GM21367 (cell line): ENCODE results near the gene ARPC5.
"Not testable (repeated sequence)": the region's sequence is repeated elsewhere in the genome, so short reads cannot be mapped to it uniquely, and the experiment has no call there.

Experiments
- ATAC-seq: cut with Tn5 transposase; IDR thresholded peaks from one replicate; pipeline ENCODE4 v1.9.1; 2021; ENCODE audit not compliant: unreplicated experiment

ARPC5 gene

GRCh38 chr1:183612975-183613374 is 22.6 kb downstream of the ARPC5 start:
- not testable (repeated sequence) for ATAC-seq

GRCh38 chr1:183612407-183612806 is 23.2 kb downstream of the ARPC5 start:
- ATAC-seq: no peak

- ATAC-seq: no peak
These were observed 24.6 kb downstream of the ARPC5 start for GRCh38 chr1:183611021-183611420.

GRCh38 chr1:183609759-183610452 is 25.7 kb downstream of the ARPC5 start:
- no peak for ATAC-seq

- ATAC-seq: peak; percentile 37
These were observed 26.3 kb downstream of the ARPC5 start for GRCh38 chr1:183609313-183609712.

GRCh38 chr1:183607322-183607980 is 28.1 kb downstream of the ARPC5 start:
- no peak for ATAC-seq

GRCh38 chr1:183605904-183606303 is 29.7 kb downstream of the ARPC5 start:
- ATAC-seq: no peak

GRCh38 chr1:183604815-183605214 is 30.8 kb downstream of the ARPC5 start:
- ATAC-seq: peak; percentile 24

- ATAC-seq: peak; percentile 35
These were observed 31.4 kb downstream of the ARPC5 start for GRCh38 chr1:183604038-183604808.

GRCh38 chr1:183602510-183602909 is 33.1 kb downstream of the ARPC5 start:
- no peak for ATAC-seq

GRCh38 chr1:183600634-183601033 is 34.9 kb downstream of the ARPC5 start:
- no peak for ATAC-seq

GRCh38 chr1:183600136-183600535 is 35.4 kb downstream of the ARPC5 start:
- ATAC-seq: no peak

- peak; percentile 50 for ATAC-seq
These were observed 37.2 kb downstream of the ARPC5 start for GRCh38 chr1:183598386-183598785.

- no peak for ATAC-seq
These were observed 37.8 kb downstream of the ARPC5 start for GRCh38 chr1:183597656-183598347.

GRCh38 chr1:183596500-183596899 is 39.1 kb downstream of the ARPC5 start:
- ATAC-seq: no peak

- ATAC-seq: no peak
These were observed 40.0 kb downstream of the ARPC5 start for GRCh38 chr1:183595537-183595936.

GRCh38 chr1:183593356-183593755 is 42.2 kb downstream of the ARPC5 start:
- peak; percentile 45 for ATAC-seq

GRCh38 chr1:183592733-183593132 is 42.9 kb downstream of the ARPC5 start:
- ATAC-seq: no peak

- peak; percentile 78 for ATAC-seq
These were observed 45.1 kb downstream of the ARPC5 start, which contains the start of gene NCF2 for GRCh38 chr1:183590244-183591191. Gene NCF2, minus strand, starts transcription at chr1:183590459. Its CDS starts 130 bp downstream, at chr1:183590329.

- ATAC-seq: peak; percentile 12
These were observed 45.7 kb downstream of the ARPC5 start for GRCh38 chr1:183589874-183590243.
